HepG2 (cell line): ENCODE data around the gene PCDHGA11.

Experiments used
- NAIF1 ChIP-seq: sonication (generic); formaldehyde crosslinking; IDR thresholded peaks from 2 replicates; pipeline ENCODE4 v1.5.0; 2020; ENCODE audit warnings: mild to moderate bottlenecking, missing genetic modification reagents, borderline replicate concordance
- ZFP36L1 ChIP-seq: sonication (generic); formaldehyde crosslinking; IDR thresholded peaks from 2 replicates; pipeline ENCODE4 v1.8.0; 2022; ENCODE audit warnings: mild to moderate bottlenecking, missing genetic modification reagents, moderate library complexity

DNA sequence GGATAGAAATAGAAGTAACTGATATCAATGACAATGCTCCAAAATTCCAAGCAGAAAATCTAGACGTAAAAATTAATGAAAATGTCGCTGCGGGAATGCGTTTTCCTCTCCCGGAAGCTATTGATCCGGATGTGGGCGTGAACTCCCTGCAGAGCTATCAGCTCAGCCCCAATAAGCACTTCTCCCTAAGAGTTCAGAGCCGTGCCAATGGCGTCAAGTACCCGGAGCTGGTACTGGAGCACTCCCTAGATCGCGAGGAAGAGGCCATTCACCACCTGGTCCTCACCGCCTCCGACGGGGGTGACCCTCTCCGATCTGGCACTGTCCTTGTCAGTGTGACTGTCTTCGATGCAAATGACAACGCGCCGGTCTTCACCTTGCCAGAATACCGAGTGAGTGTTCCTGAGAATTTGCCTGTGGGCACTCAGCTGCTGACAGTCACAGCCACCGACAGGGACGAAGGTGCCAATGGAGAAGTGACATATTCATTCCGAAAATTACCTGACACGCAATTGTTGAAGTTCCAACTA is 7.2 kb upstream of the PCDHGA11 start:
- TF ChIP-seq NAIF1 (CRISPR knock-in tag) (no peak), ZFP36L1 (no peak)
